K562 (cell line): ENCODE data around the gene STK11. TPM values are rescaled to one million over a fixed set of nuclear protein-coding genes. Genes with fewer than 3 reads are reported as not detected.
A peak's percentile ranks its signal among the peaks of the same experiment; 100 is the strongest.

ENCODE experiments used
- ATAC-seq: fragments of 200-7000 bp; cut with Tn5 transposase; 3 replicates; pipeline ENCODE4 v1.9.1; 2020; ENCODE audit warnings: moderate library complexity
- Bru-seq: library from RNA; stranded (reverse); fragments of 400-500 nt; gene quantifications from one replicate; lab custom pipeline; 2021; lab: Mats Ljungman, UMichigan
- BruChase-seq, 2 experiments: library from RNA; stranded (reverse); fragments of 400-500 nt; gene quantifications; one replicate each; lab custom pipeline; 2021; lab: Mats Ljungman, UMichigan
- BruUV-seq: library from RNA; stranded (reverse); fragments of 400-500 nt; replicated peaks from 2 replicates; lab custom pipeline; 2021; lab: Mats Ljungman, UMichigan
- CTCF ChIA-PET: fragments of 300-600 bp; formaldehyde crosslinking; extraction: SDS; loops from one replicate; lab custom pipeline; 2021; ENCODE audit warnings: low intra/inter-chr PET ratio; lab: Yijun Ruan, JAX
- POLR2A ChIA-PET: fragments of 300-600, 350-650 bp; sonication (Branson Sonifier 250); formaldehyde crosslinking; extraction: SDS; loops from one replicate; lab custom pipeline; 2021; ENCODE audit warnings: antibody characterized with exemption, inconsistent platforms; lab: Yijun Ruan, JAX
- DNase-seq, 4 experiments: peaks; one replicate each; pipeline versions ENCODE4 v3.0.0 to v3.0.0-alpha.2; 2011 to 2018; ENCODE audit warnings: low spot score in 3 of 4, mixed read lengths in 3 of 4; ENCODE audit errors: extremely low read depth in 1 of 4
- FAIRE-seq: peaks from 2 replicates; lab custom pipeline; 2011; peaks lifted over from hg19 to GRCh38; lab: Jason Lieb, UNC
- H2AFZ ChIP-seq: 2 replicates; pipeline ENCODE4 v1.6.0; 2011; ENCODE audit warnings: low read depth, low read length, control low read depth, inconsistent platforms
- H3K27ac ChIP-seq: fragments of 200-600 bp; 3 replicates; pipeline ENCODE4 v1.8.0; 2011; ENCODE audit warnings: low read depth, mild to moderate bottlenecking, control low read depth, inconsistent platforms, low read length, moderate library complexity, mixed read lengths; ENCODE audit errors: extremely low read depth
- H3K27me3 ChIP-seq, 2 experiments: fragments of 300-600 bp in 1 of 2; 2 replicates in 1 of 2; 3 replicates in 1 of 2; pipeline versions ENCODE4 v1.6.0 to v1.8.0; 2011; ENCODE audit warnings: inconsistent platforms in 2 of 2, low read length in 2 of 2, mild to moderate bottlenecking in 1 of 2, mixed read lengths in 1 of 2, moderate library complexity in 1 of 2; ENCODE audit not compliant: control insufficient read depth in 2 of 2, insufficient read depth in 2 of 2
- H3K36me3 ChIP-seq: fragments of 300-600 bp; 3 replicates; pipeline ENCODE4 v1.8.0; 2011; ENCODE audit warnings: mild to moderate bottlenecking, low read length, inconsistent platforms; ENCODE audit not compliant: control insufficient read depth, insufficient read depth
- H3K4me1 ChIP-seq, 2 experiments: fragments of 200-600 bp in 1 of 2; replicated peaks in 1 of 2; 2 replicates in 1 of 2; 3 replicates in 1 of 2; pipeline versions ENCODE4 v1.5.1 to v1.8.0; 2011; ENCODE audit warnings: inconsistent platforms in 2 of 2, low read length in 2 of 2, mild to moderate bottlenecking in 1 of 2, mixed read lengths in 1 of 2, moderate library complexity in 1 of 2; ENCODE audit not compliant: control insufficient read depth in 2 of 2, insufficient read depth in 2 of 2
- H3K4me2 ChIP-seq: 2 replicates; pipeline ENCODE4 v1.6.1; 2011; ENCODE audit warnings: low read length, control low read depth, inconsistent platforms, mixed read lengths; ENCODE audit not compliant: insufficient read depth
- H3K4me3 ChIP-seq: fragments of 200-600 bp; sonication (generic), shearing (Covaris generic); 2 replicates; pipeline ENCODE4 v1.5.1; 2016; ENCODE audit warnings: control low read depth, inconsistent platforms
- H3K79me2 ChIP-seq: fragments of 200-600 bp; 3 replicates; pipeline ENCODE4 v1.8.0; 2011; ENCODE audit warnings: low read length, inconsistent platforms; ENCODE audit not compliant: control insufficient read depth, insufficient read depth
- H3K9ac ChIP-seq, 2 experiments: 2 replicates each; pipeline versions ENCODE4 v1.6.0 to v1.6.1; 2011; ENCODE audit warnings: low read depth in 2 of 2, low read length in 2 of 2, control low read depth in 1 of 2, inconsistent platforms in 1 of 2, mild to moderate bottlenecking in 1 of 2, mixed read lengths in 1 of 2; ENCODE audit not compliant: insufficient read depth in 1 of 2
- H3K9me1 ChIP-seq: one replicate; pipeline ENCODE4 v1.6.0; 2011; ENCODE audit warnings: inconsistent platforms, mild to moderate bottlenecking, low read length, moderate library complexity; ENCODE audit not compliant: control insufficient read depth, insufficient read depth
- H3K9me3 ChIP-seq: replicated peaks from 2 replicates; pipeline ENCODE4 v1.5.1; 2011; ENCODE audit warnings: low read depth, low read length, inconsistent platforms; ENCODE audit not compliant: control insufficient read depth, insufficient read depth
- H4K20me1 ChIP-seq: replicated peaks from 2 replicates; pipeline ENCODE4 v1.6.1; 2011; ENCODE audit warnings: low read length, inconsistent platforms, mixed read lengths; ENCODE audit not compliant: control insufficient read depth, insufficient read depth
- CHD2 ChIP-seq: IDR thresholded peaks from 2 replicates; pipeline ENCODE4 v1.6.1; 2011; ENCODE audit warnings: low read depth, low read length
- DDX20 ChIP-seq: fragments of 450-650 bp; IDR thresholded peaks from 2 replicates; pipeline ENCODE4 v1.6.1; 2016; ENCODE audit warnings: missing genetic modification characterization, low read depth, mild to moderate bottlenecking, missing compliant biosample characterization, moderate library complexity
- FIP1L1 ChIP-seq: fragments of 200-400 bp; formaldehyde crosslinking; IDR thresholded peaks from 2 replicates; pipeline ENCODE4 v1.6.1; 2018; ENCODE audit warnings: mild to moderate bottlenecking, low read depth, low read length; ENCODE audit not compliant: poor library complexity, severe bottlenecking
- FOXJ2 ChIP-seq: fragments of 200-800 bp; sonication (Bioruptor generic); IDR thresholded peaks from 2 replicates; pipeline ENCODE4 v1.6.1; 2016; ENCODE audit warnings: missing genetic modification characterization, missing compliant biosample characterization
- NFIC ChIP-seq: fragments of 450-650 bp; IDR thresholded peaks from 2 replicates; pipeline ENCODE4 v1.6.1; 2017; ENCODE audit warnings: mild to moderate bottlenecking, inconsistent platforms
- PHB2 ChIP-seq: fragments of 450-650 bp; IDR thresholded peaks from 2 replicates; pipeline ENCODE4 v1.6.1; 2017; ENCODE audit warnings: low read depth
- POLR2H ChIP-seq: IDR thresholded peaks from 2 replicates; pipeline ENCODE4 v1.6.1; 2016; ENCODE audit warnings: missing genetic modification characterization, low read depth, mild to moderate bottlenecking, control low read depth, missing compliant biosample characterization, moderate library complexity
- PRMT5 ChIP-seq: sonication (generic); formaldehyde crosslinking; IDR thresholded peaks from 2 replicates; pipeline ENCODE4 v1.5.0; 2020; ENCODE audit warnings: missing genetic modification reagents
- ZNF263 ChIP-seq: sonication (generic); formaldehyde crosslinking; IDR thresholded peaks from 2 replicates; pipeline ENCODE4 v1.8.0; 2022; ENCODE audit warnings: mild to moderate bottlenecking, missing genetic modification reagents, borderline replicate concordance
- ZNF785 ChIP-seq: fragments of 250-450 bp; sonication (Bioruptor Pico); IDR thresholded peaks from 2 replicates; pipeline ENCODE4 v1.4.0; 2020; ENCODE audit warnings: mild to moderate bottlenecking
- WGBS: fragments of 100-300 bp; shearing (Covaris generic); methylation state at CpG from one replicate; pipeline ENCODE4 v1.1.6; 2016; ENCODE audit warnings: low coverage, mixed read lengths; ENCODE audit not compliant: insufficient coverage; ENCODE audit errors: missing lambda C conversion rate; 5-methylcytosine and 5-hydroxymethylcytosine counted together
- in situ Hi-C: fragments of 300-500 bp; cut with MboI; formaldehyde crosslinking; loops from 4 replicates; pipeline ENCODE4 v1.15.0; 2018; ENCODE audit warnings: inconsistent platforms, mixed read lengths
- intact Hi-C: fragments of 100-400 bp; cut with micrococcal nuclease; formaldehyde crosslinking; loops from 2 replicates; pipeline ENCODE4 v1.14.2; 2022
- long read RNA-seq, 3 experiments: library from polyadenylated mRNA in 2 of 3; library from RNA in 1 of 3; unstranded in 2 of 3; stranded (forward) in 1 of 3; transcript quantifications; one replicate each; pipeline ENCODE4 v2.0.0, GENCODE V29; 2019 to 2022
- polyA minus RNA-seq, 3 experiments: library from RNA; depleted of rRNA, polyadenylated mRNA; stranded (reverse); fragments of >200 nt; gene quantifications; 2 replicates each; pipeline ENCODE4 v1.2.3, GENCODE V29; 2011
- polyA plus RNA-seq, 8 experiments: library from polyadenylated mRNA; depleted of rRNA in 4 of 8; stranded (reverse) in 5 of 8; unstranded in 3 of 8; fragments of >200 nt; fragmentation: Nextera tagmentation in 2 of 8; fragmentation: Illumina TruSeq in 1 of 8; extraction: Ambion mirVana in 2 of 8; extraction: Trizol in 1 of 8; gene quantifications; 2 replicates each; pipeline versions ENCODE4 v1.2.1 to v1.2.3, GENCODE V29; 2011 to 2014; ENCODE audit warnings: inconsistent platforms in 1 of 8, missing spikeins in 1 of 8
- total RNA-seq, 7 experiments: library from RNA; depleted of rRNA in 6 of 7; stranded (reverse); fragments of >200 nt in 6 of 7; fragmentation: Illumina TruSeq in 2 of 7; extraction: Trizol in 2 of 7; gene quantifications; 2 replicates each; pipeline versions ENCODE4 v1.2.1 to v1.2.3, GENCODE V29; 2011 to 2021; ENCODE audit warnings: low replicate concordance in 1 of 7
- TF ChIP-seq, protein P1 (sequence below): fragments of 450-650 bp; IDR thresholded peaks from 2 replicates; pipeline ENCODE4 v1.6.1; 2016
- TF ChIP-seq, protein P2 (sequence below): fragments of 450-650 bp; conservative IDR thresholded peaks from 2 replicates; pipeline ENCODE4 v1.6.1; 2016; ENCODE audit warnings: missing genetic modification characterization, low read depth, mild to moderate bottlenecking, missing compliant biosample characterization, moderate library complexity

STK11 gene, protein sequence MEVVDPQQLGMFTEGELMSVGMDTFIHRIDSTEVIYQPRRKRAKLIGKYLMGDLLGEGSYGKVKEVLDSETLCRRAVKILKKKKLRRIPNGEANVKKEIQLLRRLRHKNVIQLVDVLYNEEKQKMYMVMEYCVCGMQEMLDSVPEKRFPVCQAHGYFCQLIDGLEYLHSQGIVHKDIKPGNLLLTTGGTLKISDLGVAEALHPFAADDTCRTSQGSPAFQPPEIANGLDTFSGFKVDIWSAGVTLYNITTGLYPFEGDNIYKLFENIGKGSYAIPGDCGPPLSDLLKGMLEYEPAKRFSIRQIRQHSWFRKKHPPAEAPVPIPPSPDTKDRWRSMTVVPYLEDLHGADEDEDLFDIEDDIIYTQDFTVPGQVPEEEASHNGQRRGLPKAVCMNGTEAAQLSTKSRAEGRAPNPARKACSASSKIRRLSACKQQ
- 76.0 and 175 TPM in 2 replicates for total RNA-seq (2011; cell fraction: chromatin; rRNA removed; ENCODE audit: low replicate concordance)
- 128 and 133 TPM in 2 replicates for total RNA-seq (2011; cell fraction: nucleolus; rRNA removed)
- total RNA-seq (2011; cell fraction: nucleoplasm; rRNA removed), result 58.7 and 79.5 TPM in 2 replicates
- total RNA-seq (2014; rRNA removed), result 96.5 and 102 TPM in 2 replicates
- 28.9 and 31.7 TPM in 2 replicates for total RNA-seq (2014; rRNA removed; fragmentation: Illumina TruSeq; extraction: Trizol)
- total RNA-seq (2015; rRNA removed; fragmentation: Illumina TruSeq; extraction: Trizol), result 40.6 and 43.2 TPM in 2 replicates
- 76.3 and 89.6 TPM in 2 replicates for total RNA-seq (2021)
- 31.2 and 34.3 TPM in 2 replicates for polyA plus RNA-seq (2011; rRNA removed)
- polyA plus RNA-seq (2011; cell fraction: cytosol; rRNA removed), result 37.0 and 67.8 TPM in 2 replicates
- polyA plus RNA-seq (2011; cell fraction: nucleus; rRNA removed), result 127 and 182 TPM in 2 replicates
- 49.5 and 76.3 TPM in 2 replicates for polyA plus RNA-seq (2012)
- polyA plus RNA-seq (2014; fragmentation: Illumina TruSeq; extraction: Trizol), result 22.0 and 39.1 TPM in 2 replicates
- polyA plus RNA-seq (2014; fragmentation: Nextera tagmentation; extraction: Ambion mirVana), result under 1 TPM; 0.15 to 1.00 TPM
- polyA plus RNA-seq (2014; rRNA removed), result 69.4 and 79.9 TPM in 2 replicates
- polyA minus RNA-seq (2011; rRNA and poly(A)+ RNA removed), result 38.2 and 43.6 TPM in 2 replicates
- 33.9 and 37.0 TPM in 2 replicates for polyA minus RNA-seq (2011; cell fraction: cytosol; rRNA and poly(A)+ RNA removed)
- polyA minus RNA-seq (2011; cell fraction: nucleus; rRNA and poly(A)+ RNA removed), result 34.3 and 36.1 TPM in 2 replicates
- Bru-seq, nascent RNA, result percentile 63 among the genes with signal in this experiment
- BruChase-seq, experiment 1, labeled RNA remaining after a 2-hour chase, result percentile 69 among the genes with signal in this experiment
- percentile 75 among the genes with signal in this experiment for BruChase-seq, experiment 2, labeled RNA remaining after a 6-hour chase
- long read RNA-seq, experiment 1, transcript STK11-201 (10 exons, 2,611 nt), result major isoform, 279 of 417 reads
- long read RNA-seq, experiment 1, partial matches to known transcripts, result 73 of 417 reads
- long read RNA-seq, experiment 1, other reads (novel, unspliced or antisense), result 65 of 417 reads
- long read RNA-seq, experiment 2, transcript STK11-201 (10 exons, 2,611 nt), result major isoform, 24 of 66 reads
- long read RNA-seq, experiment 2, partial matches to known transcripts, result 10 of 66 reads
- long read RNA-seq, experiment 2, other reads (novel, unspliced or antisense), result 32 of 66 reads
- long read RNA-seq, experiment 3, partial matches to known transcripts, result 5 of 9 reads
- long read RNA-seq, experiment 3, other reads (novel, unspliced or antisense), result 3 of 9 reads

DNA sequence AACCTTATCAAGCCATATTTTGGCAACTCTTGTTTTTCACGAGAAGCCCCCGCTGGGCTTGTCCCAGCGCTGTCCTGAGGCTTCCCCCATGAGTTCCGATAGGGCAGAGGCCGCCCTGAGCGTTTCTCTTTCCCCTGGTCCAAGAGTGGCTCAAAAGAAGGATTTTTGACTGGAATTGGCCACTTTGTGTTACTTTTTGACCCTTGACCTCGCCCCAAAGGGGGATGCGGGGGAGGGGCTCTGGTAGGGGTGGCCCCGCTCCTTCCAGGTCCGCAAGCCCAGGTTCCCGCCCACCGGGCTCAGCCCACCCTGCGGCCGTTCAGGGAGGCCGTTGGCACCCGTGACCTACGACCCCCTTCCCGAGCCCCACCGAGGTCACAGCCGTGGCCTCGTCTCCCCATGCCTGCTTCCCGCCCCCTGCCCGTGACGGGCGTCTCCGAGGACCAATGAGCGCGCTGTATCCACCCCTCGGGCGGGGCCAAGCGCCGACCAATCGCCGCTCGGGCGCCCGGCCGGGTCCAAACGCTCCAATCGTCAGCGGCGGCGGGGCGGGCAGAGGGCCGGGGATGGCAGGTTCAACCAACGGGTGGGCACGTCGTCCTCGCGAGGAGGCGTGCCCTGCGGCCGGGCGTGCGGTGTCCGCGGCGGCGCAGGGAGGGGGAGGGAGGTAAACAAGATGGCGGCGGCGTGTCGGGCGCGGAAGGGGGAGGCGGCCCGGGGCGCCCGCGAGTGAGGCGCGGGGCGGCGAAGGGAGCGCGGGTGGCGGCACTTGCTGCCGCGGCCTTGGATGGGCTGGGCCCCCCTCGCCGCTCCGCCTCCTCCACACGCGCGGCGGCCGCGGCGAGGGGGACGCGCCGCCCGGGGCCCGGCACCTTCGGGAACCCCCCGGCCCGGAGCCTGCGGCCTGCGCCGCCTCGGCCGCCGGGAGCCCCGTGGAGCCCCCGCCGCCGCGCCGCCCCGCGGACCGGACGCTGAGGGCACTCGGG lies at the start of gene STK11:
Gene STK11 (plus strand): TSS at position 665 of the 986 bp plus-strand sequence. CDS start 1,136 bp downstream, outside the sequence.
- peak within 1 kb of the TSS; percentile 81 to 96 for H3K9ac ChIP-seq
- peak within 1 kb of the TSS; percentile 96 for H3K4me2 ChIP-seq
- H4K20me1 ChIP-seq, result peaks cover 25% of the 10 kb centered on the region
- H3K9me3 ChIP-seq, result no peaks in the 10 kb centered on the region
- peak within 1 kb of the TSS; percentile 76 for H2AFZ ChIP-seq
- peak within 1 kb of the TSS; percentile 91 for H3K27ac ChIP-seq
- peak within 1 kb of the TSS; percentile 83 for H3K4me3 ChIP-seq
- ATAC-seq, result peak; percentile 92
- ChIA-PET POLR2A (no interaction called here), CTCF (interaction anchor here (0.6 to 0.7 kb wide), 2 partner anchors 278 to 606 kb away, joined by 3 to 4 read pairs; no protein-coding TSS in a partner anchor)
- peaks cover 8% of the 10 kb centered on the region for H3K9me1 ChIP-seq
- in situ Hi-C loops (no loop called here), intact Hi-C loops (no loop called here)
- no peaks in the 10 kb centered on the region for H3K27me3 ChIP-seq
- FAIRE-seq, result peak; percentile 70
- H3K36me3 ChIP-seq, result peaks cover 24% of the 10 kb centered on the region; the same call in 2 of the 3 replicates
- BruUV-seq, result no TSS peak
- DNase-seq, result peak; percentile 98 to 99 (median 99)
- WGBS, result 4% methylated on average over 57 of the region's 114 CpGs
- peaks cover 44 to 74% of the 10 kb centered on the region in 2 experiments for H3K4me1 ChIP-seq
- peaks cover 44% of the 10 kb centered on the region for H3K79me2 ChIP-seq
- TF ChIP-seq FOXJ2, result no peak
- no peak for TF ChIP-seq ZNF785 (CRISPR knock-in tag)
- TF ChIP-seq POLR2H, result peak; percentile 10; the same call in 1 of the 2 replicates
- TF ChIP-seq PRMT5 (CRISPR knock-in tag), result no peak
- no peak for TF ChIP-seq NFIC
- no peak for TF ChIP-seq DDX20 (tag)
- TF ChIP-seq, protein P1, sequence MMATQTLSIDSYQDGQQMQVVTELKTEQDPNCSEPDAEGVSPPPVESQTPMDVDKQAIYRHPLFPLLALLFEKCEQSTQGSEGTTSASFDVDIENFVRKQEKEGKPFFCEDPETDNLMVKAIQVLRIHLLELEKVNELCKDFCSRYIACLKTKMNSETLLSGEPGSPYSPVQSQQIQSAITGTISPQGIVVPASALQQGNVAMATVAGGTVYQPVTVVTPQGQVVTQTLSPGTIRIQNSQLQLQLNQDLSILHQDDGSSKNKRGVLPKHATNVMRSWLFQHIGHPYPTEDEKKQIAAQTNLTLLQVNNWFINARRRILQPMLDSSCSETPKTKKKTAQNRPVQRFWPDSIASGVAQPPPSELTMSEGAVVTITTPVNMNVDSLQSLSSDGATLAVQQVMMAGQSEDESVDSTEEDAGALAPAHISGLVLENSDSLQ, result peak; percentile 99
- TF ChIP-seq ZNF263 (CRISPR knock-in tag), result no peak; the same call in 1 of the 2 replicates
- TF ChIP-seq, protein P2, sequence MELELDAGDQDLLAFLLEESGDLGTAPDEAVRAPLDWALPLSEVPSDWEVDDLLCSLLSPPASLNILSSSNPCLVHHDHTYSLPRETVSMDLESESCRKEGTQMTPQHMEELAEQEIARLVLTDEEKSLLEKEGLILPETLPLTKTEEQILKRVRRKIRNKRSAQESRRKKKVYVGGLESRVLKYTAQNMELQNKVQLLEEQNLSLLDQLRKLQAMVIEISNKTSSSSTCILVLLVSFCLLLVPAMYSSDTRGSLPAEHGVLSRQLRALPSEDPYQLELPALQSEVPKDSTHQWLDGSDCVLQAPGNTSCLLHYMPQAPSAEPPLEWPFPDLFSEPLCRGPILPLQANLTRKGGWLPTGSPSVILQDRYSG (tag), result 0 out of 2 replicates have a peak, but pooled peaks have one; percentile 56
- TF ChIP-seq CHD2, result peak; percentile 84
- TF ChIP-seq PHB2, result no peak
- TF ChIP-seq FIP1L1, result peak; percentile 69
